ENCODE measurements around the gene KLHDC8A. TPM values are rescaled to one million over a fixed set of nuclear protein-coding genes. Genes with fewer than 3 reads are reported as not detected.

Gene KLHDC8A
- total and polyA plus RNA-seq, 12 donors, result 5.1 to 74.9 (median 38.8) TPM

GRCh38 chr1:205359771-205360565, 3.2 kb upstream of the KLHDC8A start:
- peaks cover 33 to 60% of the 10 kb centered on the region in 2 donors for H3K4me1 ChIP-seq (replicated peaks in 1 of 2)
- WGBS, 4 donors, result 30 to 38% (median 32%) methylated on average over 11 of the region's 11 CpGs
- no peak for TF ChIP-seq CTCF (IDR thresholded peaks at IDR 0.05)
- no peak for TF ChIP-seq POLR2A (IDR thresholded peaks at IDR 0.05)
- DNase-seq, result peak; percentile 43 to 87 (median 71)
- intact Hi-C loops (cut with DNase I), result no loop called here
- no peaks in the 10 kb centered on the region for H3K9me3 ChIP-seq (replicated peaks in 1 of 3)
- H3K27ac ChIP-seq, result peak overlapping the region; percentile 41 to 86 (median 66)
- no peaks in the 10 kb centered on the region for H3K27me3 ChIP-seq
- no peaks in the 10 kb centered on the region for H3K36me3 ChIP-seq (replicated peaks in 1 of 2)
- no peak overlapping the region for H3K4me3 ChIP-seq

GRCh38 chr1:205358579-205358978, 1.9 kb upstream of the KLHDC8A start:
- TF ChIP-seq POLR2A (IDR thresholded peaks at IDR 0.05) (no peak), CTCF (IDR thresholded peaks at IDR 0.05) (no peak)
- H3K4me3 ChIP-seq, result no peak overlapping the region
- no peak for DNase-seq
- no peaks in the 10 kb centered on the region for H3K27me3 ChIP-seq
- H3K36me3 ChIP-seq (replicated peaks in 1 of 2), result no peaks in the 10 kb centered on the region
- peaks cover 37 to 67% of the 10 kb centered on the region in 2 donors for H3K4me1 ChIP-seq (replicated peaks in 1 of 2)
- intact Hi-C loops (cut with DNase I), result no loop called here
- H3K9me3 ChIP-seq (replicated peaks in 1 of 3), result no peaks in the 10 kb centered on the region
- H3K27ac ChIP-seq, result no peak overlapping the region

GRCh38 chr1:205357567-205357966, 845 bp upstream of the KLHDC8A start:
- H3K4me3 ChIP-seq, result no peak overlapping the region
- intact Hi-C loops (cut with DNase I), result no loop called here
- H3K27me3 ChIP-seq, result no peaks in the 10 kb centered on the region
- no peak for DNase-seq
- TF ChIP-seq POLR2A (IDR thresholded peaks at IDR 0.05) (no peak), CTCF (IDR thresholded peaks at IDR 0.05) (no peak)
- 65 to 78% (median 70%) methylated on average over 3 of the region's 3 CpGs for WGBS, 4 donors
- no peaks in the 10 kb centered on the region for H3K36me3 ChIP-seq (replicated peaks in 1 of 2)
- no peaks in the 10 kb centered on the region for H3K9me3 ChIP-seq (replicated peaks in 1 of 3)
- H3K27ac ChIP-seq, result peak overlapping the region in 2 of 5 donors; percentile 51 to 68
- peaks cover 29 to 57% of the 10 kb centered on the region in 2 donors for H3K4me1 ChIP-seq (replicated peaks in 1 of 2)

- Histone ChIP-seq H3K36me3 (replicated peaks in 1 of 2) (no peaks in the 10 kb centered on the region), H3K4me3 (no peak overlapping the region), H3K9me3 (replicated peaks in 1 of 3) (no peaks in the 10 kb centered on the region), H3K27ac (peak overlapping the region in 3 of 5 donors; percentile 46 to 69 (median 60)), H3K4me1 (replicated peaks in 1 of 2) (peaks cover 25 to 34% of the 10 kb centered on the region in 2 donors), H3K27me3 (no peaks in the 10 kb centered on the region)
- 60 to 73% (median 65%) methylated on average over 3 of the region's 3 CpGs for WGBS, 4 donors
- TF ChIP-seq POLR2A (IDR thresholded peaks at IDR 0.05) (no peak), CTCF (IDR thresholded peaks at IDR 0.05) (no peak)
- intact Hi-C loops (cut with DNase I), result loop anchor here in 1 of 2 donors (2.0 kb wide), 1 partner anchor 76 kb away; no protein-coding TSS in a partner anchor
- peak in 1 of 7 donors; percentile 55 for DNase-seq
Observed at GRCh38 chr1:205355075-205355453, 1.7 kb downstream of the KLHDC8A start.
